GM12878 (cell line): ENCODE results near the gene OR5T2. TPM values are rescaled to one million over a fixed set of nuclear protein-coding genes. Genes with fewer than 3 reads are reported as not detected.

Source experiments
- ATAC-seq: fragments of 200-7000 bp; cut with Tn5 transposase; 3 replicates; pipeline ENCODE4 v1.9.1; 2020; ENCODE audit warnings: mild to moderate bottlenecking, moderate library complexity
- BruUV-seq: library from RNA; stranded (reverse); fragments of 400-500 nt; replicated peaks from 2 replicates; lab custom pipeline; 2021; lab: Mats Ljungman, UMichigan
- CTCF ChIA-PET: fragments of 300-600 bp; sonication (Branson Sonifier 250); formaldehyde crosslinking; extraction: SDS; loops from one replicate; lab custom pipeline; 2021; ENCODE audit warnings: inconsistent platforms; lab: Yijun Ruan, JAX
- POLR2A ChIA-PET: fragments of 350-600 bp; formaldehyde crosslinking; extraction: SDS; loops from one replicate; lab custom pipeline; 2021; ENCODE audit warnings: inconsistent platforms; lab: Charles Lee
- RAD21 ChIA-PET: fragments of 300-600 bp; sonication (Branson Sonifier 250); formaldehyde crosslinking; loops from one replicate; lab custom pipeline; 2023; ENCODE audit warnings: antibody characterized with exemption; ENCODE audit not compliant: unreplicated experiment; lab: Charles Lee
- SMC1A ChIA-PET: fragments of 300-600 bp; sonication (Branson Sonifier 250); formaldehyde crosslinking; loops from one replicate; lab custom pipeline; 2023; ENCODE audit not compliant: unreplicated experiment, uncharacterized antibody; lab: Charles Lee
- DNase-seq: peaks from one replicate; pipeline ENCODE4 v3.0.0-alpha.2; 2011; ENCODE audit warnings: low read depth, low spot score
- FAIRE-seq: peaks from 3 replicates; lab custom pipeline; 2011; peaks lifted over from hg19 to GRCh38; lab: Jason Lieb, UNC
- H2AFZ ChIP-seq: 2 replicates; pipeline ENCODE4 v1.6.0; 2011; ENCODE audit warnings: low read depth, low read length, control low read depth; ENCODE audit not compliant: control insufficient read depth
- H3K27ac ChIP-seq: 2 replicates; pipeline ENCODE4 v1.5.1; 2011; ENCODE audit warnings: control low read depth; ENCODE audit not compliant: control insufficient read depth, insufficient read depth
- H3K27me3 ChIP-seq, 2 experiments: replicated peaks in 1 of 2; 2 replicates each; pipeline versions ENCODE4 v1.6.0 to v1.6.1; 2011; ENCODE audit warnings: low read length in 1 of 2; ENCODE audit not compliant: control insufficient read depth in 2 of 2, insufficient read depth in 2 of 2
- H3K36me3 ChIP-seq, 2 experiments: 2 replicates each; pipeline ENCODE4 v1.5.1; 2011; ENCODE audit warnings: low read length in 1 of 2; ENCODE audit not compliant: control insufficient read depth in 2 of 2, insufficient read depth in 2 of 2
- H3K4me1 ChIP-seq: 2 replicates; pipeline ENCODE4 v1.6.1; 2011; ENCODE audit warnings: mild to moderate bottlenecking, low read length, moderate library complexity, mixed read lengths; ENCODE audit not compliant: control insufficient read depth, insufficient read depth
- H3K4me2 ChIP-seq: 2 replicates; pipeline ENCODE4 v1.6.0; 2011; ENCODE audit warnings: control low read depth; ENCODE audit not compliant: control insufficient read depth, insufficient read depth
- H3K4me3 ChIP-seq: fragments of 200-600 bp; sonication (generic); 2 replicates; pipeline ENCODE4 v1.5.1; 2016
- H3K79me2 ChIP-seq: 2 replicates; pipeline ENCODE4 v1.6.0; 2011; ENCODE audit warnings: low read length; ENCODE audit not compliant: control insufficient read depth, insufficient read depth
- H3K9ac ChIP-seq: 2 replicates; pipeline ENCODE4 v1.8.0; 2011; ENCODE audit warnings: low read length, control low read depth, mixed read lengths; ENCODE audit not compliant: control insufficient read depth, insufficient read depth
- H3K9me3 ChIP-seq: replicated peaks from 3 replicates; pipeline ENCODE4 v1.5.1; 2011; ENCODE audit warnings: mild to moderate bottlenecking, low read length; ENCODE audit not compliant: control insufficient read depth, insufficient read depth
- H4K20me1 ChIP-seq: 2 replicates; pipeline ENCODE4 v1.6.0; 2011; ENCODE audit not compliant: control insufficient read depth, insufficient read depth
- ASH2L ChIP-seq: fragments of 300-600, 200-600 bp; sonication (generic); IDR thresholded peaks from 2 replicates; pipeline ENCODE4 v1.6.1; 2017; ENCODE audit warnings: low read depth, mild to moderate bottlenecking, borderline replicate concordance
- BACH1 ChIP-seq: fragments of 450-650 bp; IDR thresholded peaks from 2 replicates; pipeline ENCODE4 v1.6.1; 2017; ENCODE audit warnings: mild to moderate bottlenecking, borderline replicate concordance
- BCL11A ChIP-seq: IDR thresholded peaks from 2 replicates; pipeline ENCODE4 v1.6.1; 2011; ENCODE audit warnings: low read depth, low read length
- CBX3 ChIP-seq: fragments of 200-600 bp; sonication (generic); IDR thresholded peaks from 2 replicates; pipeline ENCODE4 v1.6.1; 2016; ENCODE audit warnings: low read depth, borderline replicate concordance
- CHD2 ChIP-seq: IDR thresholded peaks from 2 replicates; pipeline ENCODE4 v1.6.1; 2011; ENCODE audit warnings: low read depth, low read length, improper control_type of control experiment, borderline replicate concordance
- ETV6 ChIP-seq, 2 experiments: fragments of 450-650 bp in 1 of 2; IDR thresholded peaks in 1 of 2; conservative IDR thresholded peaks in 1 of 2; 2 replicates each; pipeline ENCODE4 v1.6.1; 2014; ENCODE audit warnings: antibody characterized with exemption in 1 of 2, borderline replicate concordance in 1 of 2, low read depth in 1 of 2, mild to moderate bottlenecking in 1 of 2, moderate library complexity in 1 of 2
- FOXK2 ChIP-seq: fragments of 450-650 bp; IDR thresholded peaks from 2 replicates; pipeline ENCODE4 v1.6.1; 2017; ENCODE audit warnings: mild to moderate bottlenecking, moderate library complexity
- GATAD2B ChIP-seq: fragments of 450-650 bp; conservative IDR thresholded peaks from 2 replicates; pipeline ENCODE4 v1.6.1; 2017; ENCODE audit warnings: low read depth, mild to moderate bottlenecking, moderate library complexity
- HCFC1 ChIP-seq: fragments of 150-350 bp; IDR thresholded peaks from 2 replicates; pipeline ENCODE4 v1.6.1; 2014; ENCODE audit warnings: low read length
- IRF3 ChIP-seq: fragments of 450-650 bp; IDR thresholded peaks from 2 replicates; pipeline ENCODE4 v1.6.1; 2014; ENCODE audit warnings: mild to moderate bottlenecking
- MYB ChIP-seq: fragments of 150-350 bp; IDR thresholded peaks from 2 replicates; pipeline ENCODE4 v1.6.1; 2014; ENCODE audit warnings: mild to moderate bottlenecking, low read depth, low read length, borderline replicate concordance
- PAX5 ChIP-seq: IDR thresholded peaks from 2 replicates; pipeline ENCODE4 v1.6.1; 2011; ENCODE audit warnings: low read depth, low read length, borderline replicate concordance
- RCOR1 ChIP-seq: conservative IDR thresholded peaks from 2 replicates; pipeline ENCODE4 v1.6.1; 2012; ENCODE audit warnings: low read depth, low read length, improper control_type of control experiment
- STAT1 ChIP-seq: fragments of 450-650 bp; conservative IDR thresholded peaks from 2 replicates; pipeline ENCODE4 v1.6.1; 2014; ENCODE audit warnings: antibody characterized with exemption, mild to moderate bottlenecking
- SUPT20H ChIP-seq: IDR thresholded peaks from 2 replicates; pipeline ENCODE4 v1.6.1; 2011; ENCODE audit warnings: low read depth, mild to moderate bottlenecking, low read length, moderate library complexity, borderline replicate concordance; ENCODE audit not compliant: control insufficient read depth
- USF2 ChIP-seq: IDR thresholded peaks from 2 replicates; pipeline ENCODE4 v1.6.1; 2011; ENCODE audit warnings: low read depth, low read length, improper control_type of control experiment, borderline replicate concordance
- ZNF384 ChIP-seq: IDR thresholded peaks from 2 replicates; pipeline ENCODE4 v1.6.1; 2012; ENCODE audit warnings: low read depth, mild to moderate bottlenecking, low read length, improper control_type of control experiment, borderline replicate concordance
- WGBS: methylation state at CpG from one replicate; pipeline ENCODE4 v1.1.6; 2016; ENCODE audit warnings: low lambda C conversion rate; ENCODE audit not compliant: insufficient replicate concordance, insufficient coverage; ENCODE audit errors: missing lambda C conversion rate; 5-methylcytosine and 5-hydroxymethylcytosine counted together
- in situ Hi-C: fragments of 300-500 bp; cut with MboI; formaldehyde crosslinking; loops from 9 replicates; pipeline ENCODE4 v1.14.3; 2018; ENCODE audit warnings: mixed read lengths
- intact Hi-C: fragments of 100-400 bp; cut with micrococcal nuclease; formaldehyde crosslinking; loops from one replicate; pipeline ENCODE4 v1.14.2; 2022; ENCODE audit not compliant: unreplicated experiment
- polyA plus RNA-seq, 11 experiments: library from polyadenylated mRNA; depleted of rRNA in 4 of 11; unstranded in 6 of 11; stranded (reverse) in 5 of 11; fragments of >200 nt; fragmentation: Nextera tagmentation in 4 of 11; fragmentation: Illumina TruSeq in 1 of 11; extraction: Ambion mirVana in 4 of 11; extraction: Trizol in 1 of 11; gene quantifications; 1 replicate in 1 of 11; 2 replicates in 10 of 11; pipeline versions ENCODE4 v1.2.1 to v1.2.3, GENCODE V29; 2011 to 2016; ENCODE audit warnings: inconsistent platforms in 2 of 11, missing spikeins in 2 of 11, low read depth in 1 of 11
- total RNA-seq, 4 experiments: library from RNA; depleted of rRNA in 3 of 4; stranded (reverse); fragments of >200 nt in 3 of 4; fragmentation: Illumina TruSeq in 1 of 4; extraction: Trizol in 1 of 4; gene quantifications; 2 replicates each; pipeline versions ENCODE4 v1.2.1 to v1.2.3, GENCODE V29; 2013 to 2021

The OR5T2 gene
- total and polyA plus RNA-seq, 10 of the 15 experiments (the other 5 are each of a cell fraction or from before 2014, with no cell fraction given): not detected

- ChIA-PET RAD21 (no interaction called here), CTCF (no interaction called here), POLR2A (no interaction called here), SMC1A (interaction anchor here (0.6 kb wide), 1 partner anchor 13 kb away, joined by 4 read pairs; no protein-coding TSS in a partner anchor)
- Histone ChIP-seq H3K27ac (no peak within 1 kb of the TSS), H3K9ac (no peak within 1 kb of the TSS), H3K4me2 (no peak within 1 kb of the TSS), H3K79me2 (no peaks in the 10 kb centered on the region), H3K4me1 (no peaks in the 10 kb centered on the region), H4K20me1 (no peaks in the 10 kb centered on the region), H2AFZ (no peak within 1 kb of the TSS), H3K36me3 (no peaks in the 10 kb centered on the region), H3K27me3 (no peaks in the 10 kb centered on the region), H3K4me3 (no peak within 1 kb of the TSS), H3K9me3 (no peaks in the 10 kb centered on the region)
- ATAC-seq (no peak), FAIRE-seq (no peak), DNase-seq (no peak)
- intact Hi-C loops: no loop called here
- BruUV-seq: no TSS peak
- TF ChIP-seq ZNF384 (no peak), SUPT20H (no peak), ASH2L (no peak), CHD2 (no peak), BCL11A (no peak), HCFC1 (no peak)
- in situ Hi-C loops: no loop called here
These were observed 39.8 kb upstream of the OR5T2 start, which contains the start of gene OR5T1 for GRCh38 chr11:56273854-56274253. OR5T1 (plus strand) TSS chr11:56274154; CDS start chr11:56275639, 1,485 bp downstream.

- no peak for FAIRE-seq
- RAD21 ChIA-PET: no interaction called here
- TF ChIP-seq PAX5 (no peak), FOXK2 (no peak), IRF3 (no peak), GATAD2B (no peak), USF2 (no peak), ETV6 (conservative IDR thresholded peaks at IDR 0.05 in 1 of 2, IDR thresholded peaks at IDR 0.05 in 1 of 2; ENCODE audit: borderline replicate concordance in 1 of 2, low read depth in 1 of 2) (no peak), MYB (no peak), ZNF384 (no peak), BACH1 (no peak), CBX3 (no peak), STAT1 (no peak), RCOR1 (no peak)
These were observed 37.0 kb upstream of the OR5T2 start for GRCh38 chr11:56271092-56271491.

More at GRCh38 chr11:56271092-56271491, 37.0 kb upstream of the OR5T2 start:
- no TSS peak for BruUV-seq
- H2AFZ ChIP-seq: no peak overlapping the region
- H3K4me1 ChIP-seq: no peaks in the 10 kb centered on the region
- no peak overlapping the region for H3K4me3 ChIP-seq
- WGBS: 43% methylated on average over 3 of the region's 3 CpGs
- CTCF ChIA-PET: no interaction called here
- no peak overlapping the region for H3K4me2 ChIP-seq
- H3K27ac ChIP-seq: no peak overlapping the region
- no peaks in the 10 kb centered on the region for H4K20me1 ChIP-seq
- intact Hi-C loops: no loop called here
- SMC1A ChIA-PET: interaction anchor here (1.5 kb wide), 1 partner anchor 16 kb away, joined by 3 read pairs; no protein-coding TSS in a partner anchor
- no peak for ATAC-seq
- POLR2A ChIA-PET: no interaction called here
- no peaks in the 10 kb centered on the region for H3K27me3 ChIP-seq
- H3K9me3 ChIP-seq: no peaks in the 10 kb centered on the region
- no peak for DNase-seq
- H3K79me2 ChIP-seq: no peaks in the 10 kb centered on the region
- H3K36me3 ChIP-seq: no peaks in the 10 kb centered on the region
- in situ Hi-C loops: no loop called here
- H3K9ac ChIP-seq: no peak overlapping the region
